Measurements from ENCODE around the gene RASL12.

- TF ChIP-seq POLR2A (IDR thresholded peaks at IDR 0.05) (no peak), POLR2AphosphoS5 (IDR thresholded peaks at IDR 0.05) (no peak)
Measured at GRCh38 chr15:65021488-65021887, 46.3 kb downstream of the RASL12 start.

All from sigmoid colon (tissue), 4 donors.